Epithelial cell of prostate (primary cell): ENCODE measurements around the gene ALPP.
"Not testable (repeated sequence)": the region's sequence is repeated elsewhere in the genome, so short reads cannot be mapped to it uniquely, and the experiment has no call there.

Source experiments
- DNase-seq: peaks from one replicate; pipeline ENCODE4 v3.0.0-alpha.2; 2011; ENCODE audit warnings: low read depth, low spot score
- H3K27ac ChIP-seq: fragments of 450-650 bp; 2 replicates; pipeline ENCODE4 v1.5.1; 2017; ENCODE audit warnings: mild to moderate bottlenecking

The ALPP gene

GRCh38 chr2:232378735-232379151 lies at the start of gene ALPP:
Gene ALPP, plus strand, starts transcription at chr2:232378751. Its CDS starts 52 bp downstream, at chr2:232378803.
- H3K27ac ChIP-seq, DNase-seq: not testable (repeated sequence)

- no peak overlapping the region for H3K27ac ChIP-seq
- DNase-seq: no peak
Observed at GRCh38 chr2:232329716-232330067, 48.9 kb upstream of the ALPP start.

- no peak overlapping the region for H3K27ac ChIP-seq
- no peak for DNase-seq
Observed at GRCh38 chr2:232330068-232330999, 48.2 kb upstream of the ALPP start.

- H3K27ac ChIP-seq, DNase-seq: not testable (repeated sequence)
Observed at GRCh38 chr2:232331061-232331460, 47.5 kb upstream of the ALPP start.

GRCh38 chr2:232331641-232332040 lies 46.9 kb upstream of the ALPP start:
- H3K27ac ChIP-seq, DNase-seq: not testable (repeated sequence)

- not testable (repeated sequence) for DNase-seq, H3K27ac ChIP-seq
Observed at GRCh38 chr2:232332244-232332939, 46.2 kb upstream of the ALPP start.

- no peak overlapping the region for H3K27ac ChIP-seq
- DNase-seq: no peak
Observed at GRCh38 chr2:232332940-232333259, 45.7 kb upstream of the ALPP start.

GRCh38 chr2:232333361-232334135 lies 45.0 kb upstream of the ALPP start:
- no peak for DNase-seq
- no peak overlapping the region for H3K27ac ChIP-seq

GRCh38 chr2:232334136-232334884 lies 44.2 kb upstream of the ALPP start:
- H3K27ac ChIP-seq, DNase-seq: not testable (repeated sequence)

- not testable (repeated sequence) for DNase-seq, H3K27ac ChIP-seq
Observed at GRCh38 chr2:232334885-232335205, 43.7 kb upstream of the ALPP start.

GRCh38 chr2:232335206-232335858 lies 43.2 kb upstream of the ALPP start:
- not testable (repeated sequence) for DNase-seq, H3K27ac ChIP-seq

GRCh38 chr2:232335859-232336215 lies 42.7 kb upstream of the ALPP start:
- H3K27ac ChIP-seq: no peak overlapping the region
- DNase-seq: no peak

GRCh38 chr2:232336241-232336736 lies 42.3 kb upstream of the ALPP start:
- DNase-seq: no peak
- H3K27ac ChIP-seq: no peak overlapping the region

- no peak overlapping the region for H3K27ac ChIP-seq
- no peak for DNase-seq
Observed at GRCh38 chr2:232336981-232337720, 41.4 kb upstream of the ALPP start.

- H3K27ac ChIP-seq, DNase-seq: not testable (repeated sequence)
Observed at GRCh38 chr2:232338094-232338758, 40.3 kb upstream of the ALPP start.

- no peak for DNase-seq
- H3K27ac ChIP-seq: no peak overlapping the region
Observed at GRCh38 chr2:232338759-232339106, 39.8 kb upstream of the ALPP start.

GRCh38 chr2:232339121-232340081 lies 39.1 kb upstream of the ALPP start:
- no peak overlapping the region for H3K27ac ChIP-seq
- no peak for DNase-seq
